ENCODE results near the gene DYRK1A.
A peak's percentile ranks its signal among the peaks of the same experiment; 100 is the strongest.

Gene DYRK1A

DNA sequence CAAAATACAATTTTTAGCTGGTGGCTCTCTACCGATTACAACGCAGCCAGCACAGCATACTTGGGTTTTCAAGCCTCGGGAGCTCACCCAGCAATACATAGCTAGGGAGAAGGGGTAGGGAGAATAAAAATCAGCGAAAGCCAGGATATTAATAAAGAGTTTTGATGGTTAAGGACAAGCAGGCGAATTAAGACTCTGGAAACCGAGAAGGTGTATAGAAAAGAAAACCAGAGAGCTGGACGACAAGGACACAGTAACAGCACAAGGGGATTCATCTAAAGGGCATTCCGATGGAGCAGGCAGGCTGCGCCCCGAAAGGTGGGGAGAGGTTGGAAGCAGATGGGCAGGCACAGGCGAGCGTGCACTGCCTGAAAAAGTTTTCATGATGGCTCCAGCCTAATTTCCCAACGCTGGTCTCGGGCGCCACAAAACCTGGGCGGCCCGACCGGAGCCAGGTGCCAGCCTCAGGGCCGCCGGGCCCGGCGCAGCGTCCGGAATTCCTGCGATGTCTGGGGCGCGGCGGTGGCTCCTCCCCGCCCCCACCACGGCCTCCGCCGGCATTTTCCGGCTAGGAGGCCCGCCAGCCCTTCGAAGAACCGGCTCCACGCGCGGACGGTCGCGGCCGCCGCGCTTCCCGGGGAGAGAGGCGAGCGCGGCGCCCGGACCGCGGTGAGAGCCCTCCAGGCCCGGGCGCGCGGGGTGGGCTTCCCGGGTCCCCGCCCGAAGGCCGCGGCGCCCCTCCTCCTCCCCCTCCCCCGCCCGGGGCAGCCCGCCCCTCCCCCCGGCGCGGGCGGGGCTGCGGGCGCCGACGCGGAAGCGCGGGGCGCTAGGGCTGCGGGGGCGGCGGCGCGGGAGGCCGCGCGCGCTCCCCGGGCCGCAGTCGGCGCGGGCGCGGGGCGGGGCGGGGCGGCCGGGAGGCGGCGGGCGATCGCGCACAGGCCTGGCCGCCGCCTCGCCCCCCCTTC, 774 bp upstream of the DYRK1A start:
- DNase-seq = peak; percentile 58 to 66

DNA sequence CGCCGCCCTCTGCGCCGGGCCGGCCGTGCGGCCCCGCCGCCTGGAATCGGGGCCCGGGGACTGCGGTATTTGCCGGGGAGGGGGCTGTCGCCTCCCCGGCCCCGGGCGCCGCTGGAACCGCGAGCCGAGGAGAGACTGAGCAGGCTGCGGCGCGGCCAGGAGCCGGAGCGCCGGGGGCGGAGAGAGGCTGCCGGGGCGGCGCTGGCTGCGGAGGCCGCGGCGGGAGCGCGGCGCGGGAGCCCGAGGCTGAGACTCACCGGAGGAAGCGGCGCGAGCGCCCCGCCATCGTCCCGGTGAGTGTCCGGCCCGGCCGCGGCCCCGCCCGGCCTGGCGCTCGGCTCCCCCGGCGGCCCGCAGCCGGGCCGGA, 746 bp downstream of the DYRK1A start:
- DNase-seq = no peak

DNA sequence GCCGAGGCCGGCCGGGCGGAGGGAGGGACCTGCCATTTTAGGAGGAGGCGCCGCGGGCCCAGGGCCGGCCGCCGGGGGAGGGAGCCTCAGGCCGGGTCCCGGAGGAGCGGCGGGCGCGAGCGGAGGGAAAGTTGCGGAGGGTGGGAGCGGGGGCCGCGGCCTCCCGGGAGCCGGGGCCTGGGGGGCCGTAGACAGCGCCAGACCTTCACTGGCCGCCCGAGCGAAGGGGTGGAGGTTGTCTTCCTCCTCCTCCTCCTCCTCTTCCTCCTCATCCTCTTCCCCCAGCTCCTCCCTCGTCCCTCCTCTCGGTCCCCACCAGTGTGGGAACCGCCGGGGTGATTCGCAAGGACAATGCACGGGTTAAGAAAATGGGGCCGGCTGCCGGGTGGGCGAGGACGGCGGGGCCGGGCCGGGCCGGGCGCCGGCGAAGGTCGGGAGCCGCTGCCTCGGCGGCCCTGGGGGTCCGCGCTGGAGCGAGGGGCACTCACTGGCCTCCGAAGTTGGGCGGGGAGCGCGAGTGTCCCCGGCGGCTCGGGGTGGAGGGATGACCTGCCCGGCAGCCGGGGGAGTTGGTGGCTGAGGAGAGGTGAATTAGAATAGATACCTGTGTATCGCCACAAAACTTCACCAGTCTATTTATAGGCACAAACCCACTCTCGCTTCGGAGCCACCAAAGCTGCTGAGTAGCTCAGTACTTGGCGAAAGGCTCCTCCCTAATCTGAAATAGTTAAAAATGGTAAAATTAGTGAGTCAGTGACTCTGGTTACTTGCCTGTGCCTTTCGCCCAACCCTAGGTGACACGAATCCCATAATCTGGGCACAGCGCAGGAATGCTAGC, 1.3 kb downstream of the DYRK1A start:
- DNase-seq = peak; percentile 22 to 30

DNA sequence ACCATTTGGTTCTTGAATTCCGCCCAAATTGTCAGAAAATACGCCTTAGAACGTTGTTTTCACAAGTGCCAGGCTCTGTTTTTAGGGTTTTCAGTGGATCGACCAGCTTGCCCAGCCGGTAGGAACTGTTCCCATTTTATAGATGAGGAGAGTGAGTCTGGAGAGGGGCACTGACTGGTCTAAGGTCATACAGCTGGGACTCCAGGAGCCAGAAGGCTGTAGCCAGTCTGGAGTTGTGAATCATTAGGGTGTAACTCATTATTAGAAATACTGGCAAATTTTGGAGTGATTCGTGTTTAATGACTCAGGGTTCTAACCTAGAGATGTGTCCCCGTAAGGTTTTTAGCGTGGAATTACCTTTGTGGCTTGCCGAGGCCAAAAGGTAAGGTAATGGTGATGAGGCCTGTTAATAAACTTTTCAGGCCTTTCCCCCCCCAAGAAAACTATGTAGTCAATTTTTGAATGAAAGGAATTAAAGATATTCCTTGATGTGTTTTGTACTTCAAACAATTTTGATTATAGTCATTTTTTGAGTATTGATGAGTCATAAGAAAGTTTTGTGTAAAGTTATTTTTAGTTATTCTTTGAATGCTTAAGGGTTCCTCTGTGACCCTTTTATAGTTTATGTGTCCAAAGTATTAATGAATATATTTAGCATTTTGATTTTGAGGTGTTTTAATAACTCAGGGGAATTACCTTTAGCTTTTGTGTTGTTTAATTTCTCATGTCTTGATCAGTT, 2.1 kb downstream of the DYRK1A start:
- peak; percentile 20 to 27 for DNase-seq

DNA sequence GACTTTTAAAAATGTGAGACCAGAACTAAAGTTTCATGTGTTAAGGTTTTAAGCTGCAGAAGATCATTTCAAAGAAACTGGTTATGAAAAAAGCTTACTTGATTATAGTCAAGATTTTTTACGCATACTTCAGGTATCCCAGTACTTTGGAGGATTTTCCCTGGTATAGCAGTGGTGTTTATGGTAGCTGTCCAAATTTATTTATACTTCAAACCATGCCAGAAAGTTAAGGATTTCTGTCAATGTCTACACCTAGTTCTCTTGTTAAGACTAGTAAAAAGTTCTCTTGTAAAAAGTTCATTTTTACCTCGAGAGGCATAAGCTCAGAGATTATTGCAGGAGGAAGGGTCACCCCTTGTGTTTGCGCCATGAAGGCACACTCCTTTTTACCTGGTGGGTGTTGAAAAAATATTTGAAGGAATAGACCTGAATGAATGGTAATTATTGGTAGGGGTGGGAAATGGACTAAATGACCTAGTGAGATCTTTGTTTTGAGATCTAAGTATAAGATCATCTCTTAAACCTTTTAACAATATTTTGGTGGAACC, 2.8 kb downstream of the DYRK1A start:
- no peak for DNase-seq

DNA sequence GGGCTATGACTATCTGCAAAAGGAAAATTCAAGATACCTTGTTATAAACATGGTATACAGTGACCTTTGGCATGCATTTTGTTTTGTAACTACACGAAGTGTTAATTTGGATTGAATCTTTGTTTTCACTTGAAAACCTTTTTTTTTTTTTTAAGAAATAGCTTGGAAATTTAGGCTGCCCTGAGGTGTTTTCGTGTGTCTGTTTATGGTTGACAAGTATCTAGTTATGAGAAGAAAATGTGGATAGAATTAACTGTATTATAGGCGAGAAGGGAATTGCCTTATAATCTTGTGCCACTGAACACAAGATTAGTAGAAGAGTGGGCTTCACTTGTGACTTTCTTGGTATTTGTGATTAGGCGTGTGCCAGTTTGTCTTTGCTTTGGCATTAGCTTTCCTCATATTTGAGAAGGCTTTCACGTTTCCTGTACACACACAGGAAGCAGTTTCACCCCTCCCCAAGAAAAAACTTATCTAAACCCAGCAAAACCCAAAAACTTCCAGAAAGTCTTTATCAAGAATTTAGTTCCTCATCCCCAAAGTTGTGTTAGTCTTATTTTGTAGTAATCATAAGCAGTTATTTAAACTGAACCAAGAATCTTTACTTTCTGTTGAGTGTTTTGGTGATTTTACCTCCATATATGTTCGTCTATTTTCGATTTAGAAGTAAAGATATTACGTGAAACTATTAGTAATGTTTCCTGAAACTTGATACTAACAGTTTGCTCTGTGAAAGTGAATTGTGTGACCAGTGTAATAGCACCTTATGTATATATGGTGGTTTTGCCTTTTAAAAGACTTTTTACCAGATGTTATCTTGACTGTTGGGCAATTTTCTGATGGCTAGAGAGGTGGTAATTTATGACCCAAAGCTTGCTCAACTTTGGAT, 3.8 kb downstream of the DYRK1A start:
- DNase-seq = no peak

DNA sequence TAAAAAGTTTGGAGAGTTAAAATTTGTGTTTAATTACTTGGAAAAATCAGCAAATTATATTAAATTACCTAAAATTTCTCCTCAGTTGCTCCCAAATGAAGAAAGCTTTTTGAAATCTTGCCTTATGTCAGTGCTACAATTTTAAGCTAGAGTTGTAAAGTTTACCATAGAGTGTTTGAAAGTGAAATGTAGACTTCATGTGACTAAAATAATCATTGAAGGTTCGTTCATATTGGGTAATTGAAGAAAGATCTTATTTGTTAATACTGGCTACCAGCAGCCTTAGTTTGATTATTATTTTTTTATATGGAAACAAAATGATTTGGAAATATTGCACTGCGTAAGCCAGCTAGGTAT, 4.4 kb downstream of the DYRK1A start:
- no peak for DNase-seq

DNA sequence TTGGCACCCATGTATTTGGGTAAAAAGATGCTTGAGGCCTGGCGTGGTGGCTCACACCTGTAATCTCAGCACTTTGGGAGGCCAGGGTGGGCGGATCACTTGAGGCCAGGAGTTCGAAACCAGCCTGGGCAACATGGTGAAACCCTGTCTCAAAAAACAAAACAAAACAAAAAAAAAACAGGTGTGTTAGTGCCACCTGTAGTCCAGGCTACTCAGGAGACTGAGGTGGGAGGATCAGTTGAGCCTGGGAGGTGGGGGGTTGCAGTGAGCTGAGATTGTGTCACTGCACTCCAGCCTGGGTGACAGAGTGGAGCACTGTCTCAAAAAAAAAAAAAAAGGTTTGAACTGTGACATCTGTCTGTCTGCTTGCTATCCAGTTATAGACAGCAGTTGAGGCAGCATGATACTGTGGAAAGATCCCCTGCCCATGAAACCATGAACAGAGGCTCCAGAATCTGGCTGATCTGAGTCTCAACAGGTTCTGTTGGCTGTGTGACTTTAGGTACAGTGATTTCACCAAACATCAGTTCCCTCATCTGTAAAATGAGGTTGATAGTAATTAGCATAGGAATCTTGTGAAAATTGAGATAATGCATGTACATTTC, 5.7 kb downstream of the DYRK1A start:
- no peak for DNase-seq

DNA sequence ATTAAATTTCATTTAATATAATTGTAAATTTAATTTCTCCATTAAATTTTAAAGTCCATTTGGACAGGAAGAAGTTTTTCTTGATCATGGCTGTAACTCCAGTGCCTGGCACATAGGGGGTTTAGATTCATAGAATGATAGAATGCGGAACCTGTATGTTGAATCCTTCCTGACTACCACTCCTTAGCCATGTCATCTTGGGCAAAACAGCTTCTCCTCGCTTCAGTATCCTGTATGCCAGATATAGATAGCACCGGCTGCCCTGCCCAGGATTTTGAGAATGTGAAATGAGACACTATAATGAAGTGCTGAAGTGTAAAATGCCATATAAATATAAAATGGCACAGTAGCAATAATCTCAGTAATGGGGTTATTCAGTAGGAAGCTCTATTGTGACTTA, 6.4 kb downstream of the DYRK1A start:
- DNase-seq = no peak

DNA sequence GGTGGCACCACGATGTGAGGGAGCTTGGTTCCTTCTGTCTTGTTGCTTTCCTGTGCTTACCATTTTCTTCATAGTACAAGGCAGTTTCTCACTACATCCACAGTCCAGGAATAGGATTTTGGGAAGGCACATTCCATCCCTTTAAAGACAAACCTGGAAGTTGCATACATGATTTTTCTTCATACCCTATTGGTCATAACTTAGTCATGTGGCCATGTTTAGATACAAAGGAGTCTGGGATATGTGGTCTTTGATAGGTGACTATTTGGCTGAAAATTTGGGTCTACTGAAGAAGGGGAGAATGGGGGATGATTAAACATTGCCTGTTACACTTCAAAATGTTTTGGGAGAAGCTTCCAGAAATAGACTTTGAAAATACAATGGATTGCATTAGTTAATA, 7.0 kb downstream of the DYRK1A start:
- no peak for DNase-seq

DNA sequence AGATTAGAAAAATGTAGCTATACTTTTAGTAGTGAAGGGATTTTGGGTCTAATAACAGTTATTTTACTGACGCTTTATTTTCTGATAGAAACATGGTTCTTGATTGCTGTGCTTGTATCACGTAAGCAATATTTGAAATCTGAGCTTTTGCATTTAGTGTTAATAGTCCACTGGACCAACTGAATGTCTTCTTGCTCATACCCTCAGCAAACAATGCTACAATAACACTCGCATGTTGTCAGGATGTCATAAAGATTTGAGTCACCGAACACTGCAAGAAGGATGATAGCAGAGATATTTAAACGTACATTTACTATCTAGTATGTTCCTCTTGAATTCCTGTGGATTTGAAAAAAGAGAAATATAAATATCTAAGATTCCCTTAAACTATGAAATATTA, 7.5 kb downstream of the DYRK1A start:
- DNase-seq = no peak

DNA sequence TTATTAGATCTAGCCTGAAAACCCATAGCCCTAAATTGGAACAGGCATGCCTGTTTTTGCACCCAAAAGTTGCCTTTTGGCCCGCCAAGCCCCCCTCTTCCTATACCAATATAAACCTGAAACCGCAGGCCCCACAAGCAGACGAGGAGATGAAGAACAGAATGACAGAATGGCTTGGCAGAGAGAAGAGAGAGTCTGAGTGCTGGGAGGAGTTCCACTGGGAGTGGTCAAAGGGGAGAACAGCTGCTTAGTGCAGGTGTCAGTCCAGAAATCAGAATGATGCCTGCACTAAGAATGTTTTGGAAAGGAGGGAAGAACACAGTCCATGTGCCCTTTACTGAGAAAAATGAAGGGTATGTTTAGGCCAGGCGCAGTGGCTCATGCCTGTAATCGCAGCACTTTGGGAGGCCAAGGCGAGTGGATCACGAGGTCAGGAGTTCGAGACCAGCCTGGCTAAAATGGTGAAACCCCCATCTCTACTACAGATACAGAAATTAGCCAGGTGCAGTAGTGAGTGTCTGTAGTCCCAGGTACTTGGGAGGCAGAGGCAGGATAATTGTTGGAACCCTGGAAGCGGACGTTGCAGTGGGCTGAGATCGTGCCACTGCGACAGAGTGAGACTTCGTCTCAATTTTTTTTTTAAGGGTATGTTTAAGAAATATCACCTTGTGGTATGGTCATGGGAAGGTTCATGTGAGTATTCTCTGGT, 9.4 kb downstream of the DYRK1A start:
- no peak for DNase-seq

DNA sequence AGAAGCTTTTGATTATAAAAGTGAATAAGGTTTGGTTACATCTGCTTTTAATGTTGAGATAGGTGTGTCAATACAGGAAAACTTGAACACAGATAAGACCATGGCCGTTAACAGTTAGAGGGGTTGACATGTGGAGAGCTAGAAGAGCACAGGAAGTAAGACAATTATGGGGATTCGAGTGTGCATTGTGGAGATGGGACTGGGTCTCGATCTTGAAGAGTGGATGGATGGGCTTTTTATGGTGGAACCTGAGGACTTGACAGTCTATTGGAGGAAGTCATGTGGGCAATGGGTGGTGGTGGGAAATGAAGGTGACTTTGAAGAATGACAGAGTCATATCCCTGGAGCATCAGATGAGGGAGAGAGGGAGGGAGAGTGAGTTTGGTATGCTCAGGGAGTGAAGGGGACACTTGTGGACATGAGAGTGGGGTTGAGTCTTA, 12.1 kb downstream of the DYRK1A start:
- no peak for DNase-seq

DNA sequence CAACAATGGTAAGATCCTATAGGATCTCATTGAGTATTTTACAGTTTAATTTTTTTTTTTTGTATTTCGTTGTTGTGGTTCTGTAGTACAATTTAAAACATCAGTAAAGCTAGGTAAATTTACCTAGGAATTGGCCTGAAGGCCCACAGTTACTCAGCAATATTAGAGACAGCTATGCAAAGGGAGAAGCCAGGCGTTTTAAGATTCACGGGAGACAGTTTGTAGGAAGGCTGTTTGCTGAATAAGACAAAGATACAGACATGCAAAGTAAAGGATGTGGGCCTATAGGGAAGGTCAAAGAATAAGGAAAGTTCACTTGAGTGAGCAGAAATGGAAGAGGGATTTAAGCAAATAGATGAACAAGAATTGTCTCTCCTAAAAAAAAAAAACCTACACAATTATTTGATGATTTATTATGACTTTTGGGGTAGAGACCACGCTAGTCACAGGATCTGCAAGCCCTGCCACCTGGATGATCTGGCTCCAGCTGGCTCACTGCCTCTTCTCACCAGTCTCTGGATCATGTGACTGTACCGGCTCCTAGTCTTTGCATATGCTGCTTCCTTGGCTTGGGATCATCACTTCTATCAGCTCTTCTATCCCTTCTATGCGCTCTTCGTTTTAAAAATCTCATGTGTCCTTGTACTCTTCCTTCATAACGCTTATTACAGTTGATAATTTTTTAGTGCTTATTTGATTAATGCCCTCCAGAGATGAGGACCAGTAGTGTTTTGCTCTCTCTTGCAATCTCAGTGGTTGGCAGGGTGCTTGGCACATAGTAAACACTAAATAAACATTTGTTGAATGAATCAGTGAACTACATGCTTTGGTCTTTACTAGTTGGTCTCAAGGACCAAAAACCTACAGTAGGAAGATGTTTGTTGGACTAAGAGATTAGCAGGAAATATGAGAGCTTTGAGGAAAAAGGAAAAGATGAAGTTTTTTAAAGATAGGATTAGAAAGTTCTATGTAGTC, 14.1 kb downstream of the DYRK1A start:
- no peak for DNase-seq

DNA sequence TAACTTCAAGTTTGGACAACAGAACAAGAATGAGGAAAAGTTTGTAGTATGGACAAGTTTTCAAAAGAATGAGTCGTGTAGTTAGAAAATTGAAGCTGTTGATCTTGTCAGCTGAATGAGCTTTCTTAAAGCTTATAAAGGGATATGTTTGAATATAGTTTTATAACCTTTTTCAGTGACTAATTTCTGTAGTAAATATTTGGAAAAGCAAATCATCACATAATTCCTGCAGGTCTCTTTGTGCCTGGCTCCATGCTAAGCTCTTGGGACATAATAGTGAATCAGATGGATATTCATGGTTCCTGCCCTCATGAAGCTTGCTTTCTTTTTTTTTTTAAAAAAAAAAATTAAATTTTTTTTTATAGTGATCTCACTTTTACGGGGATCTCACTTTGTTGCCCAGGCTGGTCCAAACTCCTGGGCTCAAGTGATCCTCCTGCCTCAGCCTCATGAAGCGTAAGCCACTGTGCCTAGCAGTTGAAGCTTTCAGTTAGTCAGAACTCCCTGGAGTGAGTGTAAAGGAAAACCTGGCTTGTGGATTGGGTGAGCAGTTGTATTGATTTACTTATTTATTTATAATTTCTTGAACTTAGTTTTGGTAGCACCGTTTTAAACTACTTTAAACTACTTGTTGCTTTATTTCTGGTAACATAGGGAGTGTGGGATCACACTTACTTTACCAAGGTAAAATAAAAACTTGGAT, 15.5 kb downstream of the DYRK1A start:
- no peak for DNase-seq

DNA sequence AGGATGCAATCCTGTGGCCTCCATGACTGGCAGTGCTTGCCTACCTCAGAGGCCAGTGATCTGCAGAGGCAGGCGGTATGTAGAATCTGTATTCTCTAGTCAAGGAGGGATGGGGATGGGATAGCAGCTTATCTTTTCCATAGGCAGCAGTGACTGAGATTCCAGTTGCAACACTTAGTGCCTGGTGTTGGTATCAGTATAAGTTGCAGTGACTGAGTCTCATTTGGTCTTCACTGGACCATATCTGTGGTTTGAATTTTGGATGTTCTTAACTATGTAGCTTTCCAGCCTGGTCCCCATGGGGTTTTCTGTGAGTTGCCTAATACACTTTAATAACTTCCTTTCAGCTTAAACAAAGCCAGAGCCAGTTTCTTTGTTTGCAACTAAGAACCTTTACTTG, 16.5 kb downstream of the DYRK1A start:
- DNase-seq = no peak

DNA sequence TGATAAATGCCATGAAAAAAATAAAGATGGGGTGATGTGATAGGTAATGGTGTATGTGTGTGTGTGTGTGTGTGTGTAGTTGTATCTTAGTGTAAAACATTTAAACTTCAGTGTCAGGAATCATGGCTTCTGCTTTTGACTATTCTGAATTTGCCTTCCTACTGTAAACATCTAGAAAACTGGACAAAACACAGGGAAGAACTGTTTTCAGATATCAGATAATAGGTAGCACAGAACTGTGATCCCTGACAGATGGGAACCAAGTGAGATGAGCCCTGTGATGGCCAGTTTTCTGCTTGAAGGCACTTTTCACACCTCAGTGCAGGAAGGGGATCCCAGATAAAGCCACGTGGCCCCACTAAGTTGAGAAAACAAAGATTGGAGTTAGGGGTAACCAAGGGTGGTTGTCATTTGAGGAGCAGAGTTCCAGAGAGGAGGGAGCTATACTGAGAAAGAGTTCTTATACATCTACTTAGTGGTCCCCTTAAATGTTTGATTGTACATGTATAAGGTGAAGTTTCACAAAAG, 17.3 kb downstream of the DYRK1A start:
- DNase-seq = no peak

DNA sequence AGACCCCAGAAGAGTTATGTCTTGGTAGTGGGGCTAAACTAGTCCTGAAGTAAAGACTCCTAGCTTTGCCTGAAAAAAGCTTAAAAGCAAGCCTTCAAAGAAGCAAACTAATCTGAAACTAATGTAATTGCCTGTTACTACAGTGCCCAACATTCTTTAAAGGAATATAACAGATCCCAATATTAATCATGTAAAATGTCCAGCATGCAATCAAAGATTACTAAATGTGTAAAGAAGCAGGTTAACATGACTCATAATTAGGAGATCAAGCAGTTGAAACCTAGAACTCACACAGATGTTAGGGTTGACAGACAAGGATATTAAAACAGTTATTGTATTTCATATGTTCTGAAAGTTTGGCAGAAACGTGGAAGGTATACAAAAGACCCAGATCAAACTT, 17.8 kb downstream of the DYRK1A start:
- DNase-seq = no peak

All from activated CD4-positive, alpha-beta T cell treated with anti-CD3 and anti-CD28 coated beads for 4 hours (primary cell).